HCT116 (cell line): ENCODE results near the gene CSTF2T. TPM values are rescaled to one million over a fixed set of nuclear protein-coding genes. Genes with fewer than 3 reads are reported as not detected.

Experiments
- ATAC-seq: fragments of 200-7000 bp; cut with Tn5 transposase; 2 replicates; pipeline ENCODE4 v1.9.1; 2020; ENCODE audit warnings: mild to moderate bottlenecking, moderate library complexity
- BruUV-seq: library from RNA; stranded (reverse); fragments of 400-500 nt; replicated peaks from 2 replicates; lab custom pipeline; 2021; lab: Mats Ljungman, UMichigan
- CTCF ChIA-PET: fragments of 300-600 bp; sonication (Branson Sonifier 250); formaldehyde crosslinking; loops from one replicate; lab custom pipeline; 2021; ENCODE audit warnings: antibody characterized with exemption; lab: Charles Lee
- POLR2A ChIA-PET: fragments of 300-600, 350-600 bp; sonication (Branson Sonifier 250); formaldehyde crosslinking; loops from one replicate; lab custom pipeline; 2021; ENCODE audit warnings: antibody characterized with exemption; lab: Charles Lee
- RAD21 ChIA-PET, 2 experiments: fragments of 300-600 bp; sonication (Branson Sonifier 250); formaldehyde crosslinking; loops; one replicate each; lab custom pipeline; 2023; ENCODE audit warnings: low total read pairs in 2 of 2; ENCODE audit not compliant: uncharacterized antibody in 2 of 2, unreplicated experiment in 2 of 2, low non-redundant PET in 1 of 2; lab: Charles Lee
- DNase-seq: peaks from one replicate; pipeline ENCODE4 v3.0.0-alpha.2; 2010; ENCODE audit warnings: low read depth, low spot score
- H2AFZ ChIP-seq: fragments of 200-600 bp; shearing (Covaris generic), sonication (generic); 2 replicates; pipeline ENCODE4 v1.6.1; 2017; ENCODE audit warnings: low read depth, mixed run types, mixed read lengths, antibody characterized with exemption, low read length; ENCODE audit not compliant: poor library complexity, severe bottlenecking
- H3K27ac ChIP-seq: 2 replicates; pipeline ENCODE4 v1.5.1; 2012; ENCODE audit warnings: low read depth, low read length
- H3K27me3 ChIP-seq: fragments of 200-600 bp; sonication (generic); 2 replicates; pipeline ENCODE4 v1.6.1; 2016; ENCODE audit warnings: mixed run types, low read length, mixed read lengths; ENCODE audit not compliant: insufficient read depth
- H3K36me3 ChIP-seq, 2 experiments: fragments of 200-500 bp in 1 of 2; fragments of 200-600 bp in 1 of 2; sonication (Bioruptor generic) in 1 of 2; sonication (generic) in 1 of 2; 2 replicates each; pipeline versions ENCODE4 v1.5.1 to v1.6.1; 2014 to 2016; ENCODE audit warnings: low read length in 2 of 2, inconsistent platforms in 1 of 2, mixed read lengths in 1 of 2, mixed run types in 1 of 2; ENCODE audit not compliant: insufficient read depth in 2 of 2, control insufficient read depth in 1 of 2
- H3K4me1 ChIP-seq, 2 experiments: fragments of 200-600 bp in 1 of 2; sonication (generic) in 1 of 2; 2 replicates each; pipeline versions ENCODE4 v1.5.1 to v1.6.1; 2012 to 2017; ENCODE audit warnings: low read length in 2 of 2, inconsistent platforms in 1 of 2, mild to moderate bottlenecking in 1 of 2, mixed read lengths in 1 of 2, mixed run types in 1 of 2, moderate library complexity in 1 of 2; ENCODE audit not compliant: insufficient read depth in 2 of 2, control insufficient read depth in 1 of 2
- H3K4me2 ChIP-seq: fragments of 200-600 bp; sonication (generic); 2 replicates; pipeline ENCODE4 v1.6.1; 2017; ENCODE audit warnings: mixed run types, low read length, mixed read lengths
- H3K4me3 ChIP-seq, 2 experiments: fragments of 200-600 bp in 1 of 2; sonication (generic) in 1 of 2; replicated peaks in 1 of 2; 2 replicates each; pipeline ENCODE4 v1.5.1; 2011 to 2016; ENCODE audit warnings: low read length in 2 of 2, control low read depth in 1 of 2, low read depth in 1 of 2, mild to moderate bottlenecking in 1 of 2, mixed read lengths in 1 of 2, mixed run types in 1 of 2
- H3K79me2 ChIP-seq: fragments of 200-600 bp; sonication (generic); 2 replicates; pipeline ENCODE4 v1.6.1; 2017; ENCODE audit warnings: mild to moderate bottlenecking, mixed run types, low read length, moderate library complexity, mixed read lengths; ENCODE audit not compliant: insufficient read depth
- H3K9ac ChIP-seq: fragments of 200-600 bp; sonication (generic); 2 replicates; pipeline ENCODE4 v1.6.1; 2016; ENCODE audit warnings: low read length, mixed read lengths
- H3K9me2 ChIP-seq: fragments of 200-600 bp; sonication (generic), shearing (Covaris generic); 2 replicates; pipeline ENCODE4 v1.6.1; 2017; ENCODE audit warnings: mixed run types, mild to moderate bottlenecking, moderate library complexity; ENCODE audit not compliant: insufficient read depth
- H3K9me3 ChIP-seq, 2 experiments: fragments of 200-500 bp in 1 of 2; fragments of 200-600 bp in 1 of 2; sonication (Bioruptor generic) in 1 of 2; sonication (generic) in 1 of 2; 2 replicates each; pipeline ENCODE4 v1.6.1; 2014 to 2017; ENCODE audit warnings: low read length in 2 of 2, mixed read lengths in 2 of 2, inconsistent platforms in 1 of 2, low read depth in 1 of 2, mild to moderate bottlenecking in 1 of 2, mixed run types in 1 of 2, moderate library complexity in 1 of 2; ENCODE audit not compliant: control insufficient read depth in 1 of 2, insufficient read depth in 1 of 2
- H4K20me1 ChIP-seq: fragments of 200-600 bp; sonication (generic), shearing (Covaris generic); 2 replicates; pipeline ENCODE4 v1.6.1; 2017; ENCODE audit warnings: mixed run types, mild to moderate bottlenecking, moderate library complexity; ENCODE audit not compliant: insufficient read depth
- ATF3 ChIP-seq: IDR thresholded peaks from 2 replicates; pipeline ENCODE4 v1.6.1; 2012
- CBX3 ChIP-seq: IDR thresholded peaks from 2 replicates; pipeline ENCODE4 v1.6.1; 2012; ENCODE audit warnings: low read depth
- CEBPB ChIP-seq: IDR thresholded peaks from 2 replicates; pipeline ENCODE4 v1.6.1; 2012; ENCODE audit warnings: low read depth
- CTCF ChIP-seq, 3 experiments: fragments of 200-600 bp in 1 of 3; sonication (generic) in 1 of 3; IDR thresholded peaks in 2 of 3; conservative IDR thresholded peaks in 1 of 3; 2 replicates each; pipeline ENCODE4 v1.5.1; 2012 to 2017; ENCODE audit warnings: low read depth in 2 of 3, low read length in 2 of 3, antibody characterized with exemption in 1 of 3, borderline replicate concordance in 1 of 3, control low read depth in 1 of 3, mild to moderate bottlenecking in 1 of 3, mixed read lengths in 1 of 3, mixed run types in 1 of 3, moderate library complexity in 1 of 3; ENCODE audit not compliant: insufficient read depth in 1 of 3
- JUND ChIP-seq: IDR thresholded peaks from 2 replicates; pipeline ENCODE4 v1.6.1; 2012
- MAX ChIP-seq: IDR thresholded peaks from 2 replicates; pipeline ENCODE4 v1.6.1; 2012
- POLR2AphosphoS5 ChIP-seq: IDR thresholded peaks from 2 replicates; pipeline ENCODE4 v1.6.1; 2011; ENCODE audit warnings: mild to moderate bottlenecking, low read depth, low read length, moderate library complexity
- RAD21 ChIP-seq: IDR thresholded peaks from 2 replicates; pipeline ENCODE4 v1.6.1; 2012; ENCODE audit warnings: low read depth, mild to moderate bottlenecking
- SIN3A ChIP-seq: IDR thresholded peaks from 2 replicates; pipeline ENCODE4 v1.6.1; 2012; ENCODE audit warnings: low read depth
- SP1 ChIP-seq: IDR thresholded peaks from 2 replicates; pipeline ENCODE4 v1.6.1; 2012; ENCODE audit warnings: low read depth
- SRF ChIP-seq: IDR thresholded peaks from 2 replicates; pipeline ENCODE4 v1.6.1; 2012; ENCODE audit warnings: low read depth
- TCF7L2 ChIP-seq: IDR thresholded peaks from 2 replicates; pipeline ENCODE4 v1.7.0; 2011; ENCODE audit warnings: borderline replicate concordance, inconsistent platforms; ENCODE audit not compliant: insufficient read depth, insufficient read length; ENCODE audit errors: extremely low read depth
- ZBTB33 ChIP-seq: IDR thresholded peaks from 2 replicates; pipeline ENCODE4 v1.6.1; 2011; ENCODE audit warnings: mild to moderate bottlenecking, low read length, moderate library complexity; ENCODE audit not compliant: insufficient replicate concordance; ENCODE audit errors: extremely low read depth
- ZFX ChIP-seq: fragments of 450-650 bp; IDR thresholded peaks from 2 replicates; pipeline ENCODE4 v1.6.1; 2017
- ZNF274 ChIP-seq: fragments of 200-500 bp; sonication (Bioruptor generic); IDR thresholded peaks from 2 replicates; pipeline ENCODE4 v1.6.1; 2014; ENCODE audit warnings: mild to moderate bottlenecking, low read depth, low read length, inconsistent platforms
- intact Hi-C: fragments of 100-400 bp; cut with micrococcal nuclease; formaldehyde crosslinking; loops from 2 replicates; pipeline ENCODE4 v1.10.0; 2022
- total RNA-seq: library from RNA; stranded (reverse); gene quantifications from one replicate; pipeline ENCODE4 v1.2.1, GENCODE V29; 2021; ENCODE audit not compliant: unreplicated experiment

CSTF2T gene
- total RNA-seq, 1 experiment from 2014 or later, result 18.5 TPM

- TF ChIP-seq ZBTB33, result no peak
- no peak for TF ChIP-seq CTCF (IDR thresholded peaks at IDR 0.05 in 2 of 3, conservative IDR thresholded peaks at IDR 0.05 in 1 of 3; ENCODE audit: borderline replicate concordance in 1 of 3, insufficient read depth in 1 of 3, low read depth in 2 of 3, low read length in 2 of 3)
- no peak for TF ChIP-seq ZFX
- no peak for TF ChIP-seq CBX3
- TF ChIP-seq TCF7L2, result no peak
- TF ChIP-seq JUND, result no peak
- TF ChIP-seq ZNF274, result no peak
- TF ChIP-seq ATF3, result no peak
- TF ChIP-seq, all 23 proteins: peak for 0
These were observed 46.4 kb downstream of the CSTF2T start (continued) for GRCh38 chr10:51653025-51653424.

- no peaks in the 10 kb centered on the region for H3K36me3 ChIP-seq
- H4K20me1 ChIP-seq, result no peaks in the 10 kb centered on the region
- no peaks in the 10 kb centered on the region for H3K27me3 ChIP-seq
- no peaks in the 10 kb centered on the region for H3K9me2 ChIP-seq
- ATAC-seq, result no peak
- H2AFZ ChIP-seq, result no peak overlapping the region
- no peaks in the 10 kb centered on the region for H3K79me2 ChIP-seq
- H3K27ac ChIP-seq, result no peak overlapping the region
- no peak overlapping the region for H3K9ac ChIP-seq
- H3K4me1 ChIP-seq, result no peaks in the 10 kb centered on the region
- H3K4me3 ChIP-seq, result no peak overlapping the region
- no peak overlapping the region for H3K4me2 ChIP-seq
- ChIA-PET POLR2A (no interaction called here), CTCF (no interaction called here), RAD21 (no interaction called here)
- no peak for DNase-seq
- intact Hi-C loops, result no loop called here
- no peaks in the 10 kb centered on the region for H3K9me3 ChIP-seq
- no TSS peak for BruUV-seq
- no peak for TF ChIP-seq CTCF (IDR thresholded peaks at IDR 0.05 in 2 of 3, conservative IDR thresholded peaks at IDR 0.05 in 1 of 3; ENCODE audit: borderline replicate concordance in 1 of 3, insufficient read depth in 1 of 3, low read depth in 2 of 3, low read length in 2 of 3)
- TF ChIP-seq POLR2AphosphoS5, result no peak
- TF ChIP-seq SRF, result no peak
- no peak for TF ChIP-seq ZBTB33
- TF ChIP-seq ATF3, result no peak
- no peak for TF ChIP-seq CEBPB
- TF ChIP-seq SIN3A, result no peak
- TF ChIP-seq ZNF274, result no peak
- TF ChIP-seq RAD21, result no peak
- no peak for TF ChIP-seq JUND
- TF ChIP-seq SP1, result no peak
- no peak for TF ChIP-seq MAX
These were observed 48.3 kb downstream of the CSTF2T start for GRCh38 chr10:51651063-51651462.
